HepG2 (cell line): ENCODE results near the gene ABHD11. TPM values are rescaled to one million over a fixed set of nuclear protein-coding genes. Genes with fewer than 3 reads are reported as not detected.

ENCODE experiments used
- ATAC-seq: fragments of 200-7000 bp; cut with Tn5 transposase; 3 replicates; pipeline ENCODE4 v1.9.1; 2020; ENCODE audit warnings: mild to moderate bottlenecking, moderate library complexity
- BruUV-seq: library from RNA; stranded (reverse); fragments of 400-500 nt; replicated peaks from 2 replicates; lab custom pipeline; 2021; lab: Mats Ljungman, UMichigan
- CTCF ChIA-PET: fragments of 300-600 bp; formaldehyde crosslinking; extraction: SDS; loops from one replicate; lab custom pipeline; 2021; ENCODE audit warnings: low total read pairs, inconsistent platforms, low intra/inter-chr PET ratio; lab: Yijun Ruan, JAX
- POLR2A ChIA-PET: fragments of 350-600 bp; sonication (Branson Sonifier 250); formaldehyde crosslinking; loops from one replicate; lab custom pipeline; 2020; ENCODE audit warnings: antibody characterized with exemption, inconsistent platforms; lab: Yijun Ruan, JAX
- DNase-seq: peaks from one replicate; pipeline ENCODE4 v3.0.0-alpha.2; 2015; ENCODE audit warnings: low spot score
- FAIRE-seq: peaks from 3 replicates; lab custom pipeline; 2011; peaks lifted over from hg19 to GRCh38; lab: Jason Lieb, UNC
- H2AFZ ChIP-seq: one replicate; pipeline ENCODE4 v1.6.1; 2011; ENCODE audit warnings: low read length, inconsistent platforms
- H3K27ac ChIP-seq: fragments of 300-600 bp; 3 replicates; pipeline ENCODE4 v1.8.0; 2011; ENCODE audit warnings: mixed run types, mild to moderate bottlenecking, mixed read lengths, low read length, inconsistent platforms; ENCODE audit not compliant: insufficient read depth; ENCODE audit errors: extremely low read length
- H3K27me3 ChIP-seq, 2 experiments: fragments of 200-600 bp in 1 of 2; 2 replicates in 1 of 2; 3 replicates in 1 of 2; pipeline versions ENCODE4 v1.6.0 to v1.8.0; 2011; ENCODE audit warnings: low read length in 2 of 2, mild to moderate bottlenecking in 2 of 2, moderate library complexity in 2 of 2, inconsistent platforms in 1 of 2; ENCODE audit not compliant: insufficient read depth in 2 of 2, control insufficient read depth in 1 of 2
- H3K36me3 ChIP-seq, 2 experiments: fragments of 200-600 bp in 1 of 2; replicated peaks in 1 of 2; 2 replicates in 1 of 2; 3 replicates in 1 of 2; pipeline versions ENCODE4 v1.5.1 to v1.8.0; 2011; ENCODE audit warnings: low read length in 2 of 2, inconsistent platforms in 1 of 2; ENCODE audit not compliant: insufficient read depth in 2 of 2, control insufficient read depth in 1 of 2
- H3K4me1 ChIP-seq: 2 replicates; pipeline ENCODE4 v1.5.1; 2012; ENCODE audit warnings: low read length, inconsistent platforms; ENCODE audit not compliant: insufficient read depth
- H3K4me2 ChIP-seq: 2 replicates; pipeline ENCODE4 v1.6.0; 2011; ENCODE audit warnings: low read depth, low read length, inconsistent platforms
- H3K4me3 ChIP-seq, 3 experiments: fragments of 200-600 bp in 1 of 3; sonication (generic), shearing (Covaris generic) in 1 of 3; replicated peaks in 1 of 3; 2 replicates each; pipeline ENCODE4 v1.5.1; 2011 to 2016; ENCODE audit warnings: low read length in 3 of 3, inconsistent platforms in 2 of 3, low read depth in 2 of 3, mild to moderate bottlenecking in 2 of 3, control low read depth in 1 of 3, mixed read lengths in 1 of 3; ENCODE audit not compliant: insufficient read depth in 1 of 3
- H3K79me2 ChIP-seq: one replicate; pipeline ENCODE4 v1.6.1; 2011; ENCODE audit warnings: low read length, inconsistent platforms; ENCODE audit not compliant: insufficient read depth
- H3K9ac ChIP-seq: 2 replicates; pipeline ENCODE4 v1.6.0; 2011; ENCODE audit warnings: mild to moderate bottlenecking, low read depth, low read length, inconsistent platforms; ENCODE audit not compliant: insufficient read depth
- H3K9me3 ChIP-seq: 2 replicates; pipeline ENCODE4 v1.5.1; 2012; ENCODE audit warnings: mild to moderate bottlenecking, low read length
- H4K20me1 ChIP-seq: 2 replicates; pipeline ENCODE4 v1.6.0; 2011; ENCODE audit warnings: inconsistent platforms, mild to moderate bottlenecking, low read length, moderate library complexity; ENCODE audit not compliant: insufficient read depth
- ARNT ChIP-seq: fragments of 450-650 bp; IDR thresholded peaks from 2 replicates; pipeline ENCODE4 v1.6.1; 2017
- ESRRA ChIP-seq: sonication (generic); formaldehyde crosslinking; IDR thresholded peaks from 2 replicates; pipeline ENCODE4 v1.5.1; 2020; ENCODE audit warnings: mild to moderate bottlenecking, low read depth, missing genetic modification reagents
- HMGA1 ChIP-seq: sonication (generic); formaldehyde crosslinking; conservative IDR thresholded peaks from 2 replicates; pipeline ENCODE4 v1.4.0; 2020; ENCODE audit warnings: missing genetic modification reagents
- IKZF4 ChIP-seq: sonication (generic); formaldehyde crosslinking; IDR thresholded peaks from 2 replicates; pipeline ENCODE4 v1.5.1; 2020; ENCODE audit warnings: borderline replicate concordance, mild to moderate bottlenecking, low read depth, missing genetic modification reagents; ENCODE audit errors: not compliant biosample characterization
- IKZF5 ChIP-seq: IDR thresholded peaks from 2 replicates; pipeline ENCODE4 v1.6.1; 2018; ENCODE audit warnings: missing genetic modification reagents, mild to moderate bottlenecking, missing compliant biosample characterization
- KDM1A ChIP-seq: IDR thresholded peaks from 2 replicates; pipeline ENCODE4 v1.6.1; 2016; ENCODE audit warnings: missing compliant biosample characterization
- KDM5B ChIP-seq: sonication (generic); formaldehyde crosslinking; IDR thresholded peaks from 2 replicates; pipeline ENCODE4 v1.4.0; 2020; ENCODE audit warnings: missing genetic modification reagents, mild to moderate bottlenecking, borderline replicate concordance
- MAF1 ChIP-seq: sonication (generic); formaldehyde crosslinking; IDR thresholded peaks from 2 replicates; pipeline ENCODE4 v1.5.0; 2020; ENCODE audit warnings: missing genetic modification reagents, borderline replicate concordance
- NFE2L2 ChIP-seq: fragments of 150-350 bp; IDR thresholded peaks from 2 replicates; pipeline ENCODE4 v1.6.1; 2014; ENCODE audit warnings: low read length
- RBAK ChIP-seq: sonication (generic); formaldehyde crosslinking; IDR thresholded peaks from 2 replicates; pipeline ENCODE4 v1.5.1; 2020; ENCODE audit warnings: mild to moderate bottlenecking, missing genetic modification reagents
- SETDB1 ChIP-seq: sonication (generic); formaldehyde crosslinking; IDR thresholded peaks from 2 replicates; pipeline ENCODE4 v1.5.1; 2020; ENCODE audit warnings: missing genetic modification reagents, mild to moderate bottlenecking, borderline replicate concordance
- SRF ChIP-seq: IDR thresholded peaks from 2 replicates; pipeline ENCODE4 v1.6.1; 2011; ENCODE audit warnings: mild to moderate bottlenecking, low read depth, low read length, moderate library complexity
- TEAD3 ChIP-seq: optimal IDR thresholded peaks from 2 replicates; pipeline ENCODE3; 2016; ENCODE audit warnings: borderline replicate concordance
- TOE1 ChIP-seq: sonication (generic); formaldehyde crosslinking; IDR thresholded peaks from 2 replicates; pipeline ENCODE4 v1.4.0; 2020; ENCODE audit warnings: mild to moderate bottlenecking, missing genetic modification reagents
- U2AF1 ChIP-seq: fragments of 200-400 bp; formaldehyde crosslinking; optimal IDR thresholded peaks from 2 replicates; pipeline ENCODE3; 2017; ENCODE audit warnings: mild to moderate bottlenecking, low read depth, low read length
- ZBTB43 ChIP-seq: sonication (generic); formaldehyde crosslinking; conservative IDR thresholded peaks from 2 replicates; pipeline ENCODE4 v1.4.0; 2020; ENCODE audit warnings: missing genetic modification reagents
- ZNF383 ChIP-seq: sonication (generic); formaldehyde crosslinking; IDR thresholded peaks from 2 replicates; pipeline ENCODE4 v1.4.0; 2020; ENCODE audit warnings: missing genetic modification reagents, mild to moderate bottlenecking, borderline replicate concordance
- ZNF740 ChIP-seq: sonication (generic); formaldehyde crosslinking; IDR thresholded peaks from 2 replicates; pipeline ENCODE4 v1.4.0; 2020; ENCODE audit warnings: missing genetic modification reagents
- ZNF891 ChIP-seq: sonication (generic); formaldehyde crosslinking; IDR thresholded peaks from 2 replicates; pipeline ENCODE4 v1.5.0; 2020; ENCODE audit warnings: mild to moderate bottlenecking, missing genetic modification reagents
- WGBS: methylation state at CpG from one replicate; pipeline ENCODE4 v1.1.6; 2017; ENCODE audit warnings: low lambda C conversion rate; 5-methylcytosine and 5-hydroxymethylcytosine counted together
- in situ Hi-C: cut with HindIII; loops from 2 replicates; pipeline ENCODE4 v1.10.0; 2017; ENCODE audit warnings: low pct_unique_long_range_greater_than_20kb; ENCODE audit not compliant: extremely low pct_ligation_motif_present
- intact Hi-C: fragments of 100-400 bp; cut with micrococcal nuclease; formaldehyde crosslinking; loops from one replicate; pipeline ENCODE4 v1.10.0; 2022; ENCODE audit not compliant: unreplicated experiment
- polyA plus RNA-seq, 8 experiments: library from polyadenylated mRNA; depleted of rRNA in 3 of 8; stranded (reverse) in 7 of 8; unstranded in 1 of 8; fragments of >200 nt; fragmentation: Illumina TruSeq in 4 of 8; extraction: Trizol in 4 of 8; gene quantifications; 2 replicates each; pipeline versions ENCODE4 v1.2.1 to v1.2.3, GENCODE V29; 2011 to 2016; ENCODE audit warnings: low read depth in 4 of 8, missing spikeins in 1 of 8, mixed read lengths in 1 of 8; ENCODE audit not compliant: insufficient read depth in 1 of 8
- total RNA-seq, 5 experiments: library from RNA; depleted of rRNA; stranded (reverse); fragments of >200 nt; fragmentation: Illumina TruSeq; extraction: Trizol; gene quantifications; 2 replicates each; pipeline ENCODE4 v1.2.3, GENCODE V29; 2016; ENCODE audit warnings: low read depth in 1 of 5
- TF ChIP-seq, protein P1 (sequence below): IDR thresholded peaks from 2 replicates; pipeline ENCODE4 v1.6.1; 2012; ENCODE audit warnings: low read length, improper control_type of control experiment

Gene ABHD11
- total and polyA plus RNA-seq, 2 of the 13 experiments (the other 11 are each of a cell fraction or from before 2014, with no cell fraction given), result 7.0 to 8.1 TPM

GRCh38 chr7:73766556-73767229, 28.1 kb upstream of the ABHD11 start:
- Histone ChIP-seq H3K4me2 (no peak overlapping the region), H3K27me3 (peaks cover 0 to 2% of the 10 kb centered on the region in 2 experiments; a peak in 2 of 5 replicates), H3K4me1 (peaks cover 28% of the 10 kb centered on the region), H2AFZ (no peak overlapping the region), H3K27ac (no peak overlapping the region), H3K79me2 (no peaks in the 10 kb centered on the region), H3K9ac (no peak overlapping the region), H3K4me3 (no peak overlapping the region), H3K36me3 (no peaks in the 10 kb centered on the region), H4K20me1 (no peaks in the 10 kb centered on the region), H3K9me3 (no peaks in the 10 kb centered on the region)
- no TSS peak for BruUV-seq
- in situ Hi-C loops, result no loop called here
- intact Hi-C loops, result no loop called here
- CTCF ChIA-PET, result no interaction called here
- 85% methylated on average over 16 of the region's 17 CpGs for WGBS
- POLR2A ChIA-PET, result no interaction called here
- DNase-seq (no peak), ATAC-seq (no peak), FAIRE-seq (no peak)
- TF ChIP-seq ZNF891 (no peak), NFE2L2 (no peak), ZNF383 (no peak), RBAK (CRISPR knock-in tag) (no peak), U2AF1 (no peak), ESRRA (CRISPR knock-in tag) (no peak), TOE1 (CRISPR knock-in tag) (no peak), HMGA1 (no peak), MAF1 (CRISPR knock-in tag) (no peak), KDM5B (CRISPR knock-in tag) (no peak), SETDB1 (CRISPR knock-in tag) (no peak), SRF (no peak), TEAD3 (CRISPR knock-in tag) (no peak), IKZF4 (CRISPR knock-in tag) (no peak), IKZF5 (no peak), KDM1A (no peak), ARNT (no peak), ZNF740 (no peak), ZBTB43 (CRISPR knock-in tag) (no peak)
- TF ChIP-seq, protein P1, sequence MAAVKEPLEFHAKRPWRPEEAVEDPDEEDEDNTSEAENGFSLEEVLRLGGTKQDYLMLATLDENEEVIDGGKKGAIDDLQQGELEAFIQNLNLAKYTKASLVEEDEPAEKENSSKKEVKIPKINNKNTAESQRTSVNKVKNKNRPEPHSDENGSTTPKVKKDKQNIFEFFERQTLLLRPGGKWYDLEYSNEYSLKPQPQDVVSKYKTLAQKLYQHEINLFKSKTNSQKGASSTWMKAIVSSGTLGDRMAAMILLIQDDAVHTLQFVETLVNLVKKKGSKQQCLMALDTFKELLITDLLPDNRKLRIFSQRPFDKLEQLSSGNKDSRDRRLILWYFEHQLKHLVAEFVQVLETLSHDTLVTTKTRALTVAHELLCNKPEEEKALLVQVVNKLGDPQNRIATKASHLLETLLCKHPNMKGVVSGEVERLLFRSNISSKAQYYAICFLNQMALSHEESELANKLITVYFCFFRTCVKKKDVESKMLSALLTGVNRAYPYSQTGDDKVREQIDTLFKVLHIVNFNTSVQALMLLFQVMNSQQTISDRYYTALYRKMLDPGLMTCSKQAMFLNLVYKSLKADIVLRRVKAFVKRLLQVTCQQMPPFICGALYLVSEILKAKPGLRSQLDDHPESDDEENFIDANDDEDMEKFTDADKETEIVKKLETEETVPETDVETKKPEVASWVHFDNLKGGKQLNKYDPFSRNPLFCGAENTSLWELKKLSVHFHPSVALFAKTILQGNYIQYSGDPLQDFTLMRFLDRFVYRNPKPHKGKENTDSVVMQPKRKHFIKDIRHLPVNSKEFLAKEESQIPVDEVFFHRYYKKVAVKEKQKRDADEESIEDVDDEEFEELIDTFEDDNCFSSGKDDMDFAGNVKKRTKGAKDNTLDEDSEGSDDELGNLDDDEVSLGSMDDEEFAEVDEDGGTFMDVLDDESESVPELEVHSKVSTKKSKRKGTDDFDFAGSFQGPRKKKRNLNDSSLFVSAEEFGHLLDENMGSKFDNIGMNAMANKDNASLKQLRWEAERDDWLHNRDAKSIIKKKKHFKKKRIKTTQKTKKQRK, result no peak
